ENCODE measurements around the gene RNF44.

Gene RNF44

DNA sequence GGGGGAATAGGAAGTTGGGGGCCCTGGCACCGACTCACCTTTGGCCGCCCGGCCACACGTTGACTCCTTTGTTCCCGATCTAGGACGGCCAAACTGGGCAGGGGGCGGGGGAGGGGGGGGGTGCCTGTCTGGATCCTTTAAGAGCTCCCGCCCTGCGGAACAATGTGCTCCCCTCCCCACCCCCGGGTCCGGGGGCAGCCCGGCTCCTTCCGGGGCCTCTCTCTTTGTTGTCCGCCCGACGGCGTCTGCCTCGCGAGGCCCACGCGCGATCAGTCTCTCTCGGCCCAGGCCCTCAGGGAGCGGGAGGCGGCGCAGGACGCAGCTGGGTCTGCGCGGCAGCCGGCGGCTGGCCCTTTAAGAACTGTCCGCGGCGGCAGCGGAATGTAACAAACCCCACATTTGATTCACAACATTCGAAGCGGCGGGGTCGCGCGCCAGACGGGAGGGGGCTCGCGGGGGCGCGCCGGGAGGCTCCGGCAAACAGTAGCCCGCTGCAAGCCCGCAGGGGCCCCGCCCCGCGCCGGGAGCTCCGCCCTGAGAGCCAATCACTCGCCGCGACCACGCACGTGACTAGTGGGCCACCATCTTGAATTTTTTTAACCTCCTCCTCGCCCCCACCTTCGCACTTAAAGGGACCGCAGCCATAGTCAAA, at the start of gene RNF44:
Gene RNF44 (minus strand): TSS at position 501 of the 652 bp plus-strand sequence. CDS start 4,930 bp downstream, outside the sequence.
- peak; percentile 97 for DNase-seq (ENCODE audit: low spot score)

DNA sequence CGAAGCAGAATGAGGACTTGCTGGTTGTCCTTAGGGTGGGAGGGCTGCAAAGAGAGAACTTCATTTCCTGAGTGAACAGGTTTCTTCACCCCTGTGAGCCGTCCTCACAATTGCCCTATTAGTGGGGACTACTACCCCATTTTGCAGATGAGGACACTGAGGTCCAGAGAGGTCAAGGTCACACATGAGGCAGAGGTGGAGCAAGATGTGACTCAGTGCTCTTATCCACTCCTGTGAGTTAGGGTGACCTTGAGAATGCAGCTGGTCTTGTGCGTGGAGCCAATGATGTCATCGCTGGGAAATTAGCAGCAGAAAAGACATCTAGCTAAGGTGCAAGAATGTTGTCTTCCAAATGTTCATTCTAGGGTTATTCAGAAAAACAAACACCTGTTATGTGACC, 45.9 kb upstream of the RNF44 start:
- no peak for DNase-seq (ENCODE audit: low spot score)

- no peak for DNase-seq (ENCODE audit: low spot score)
These were observed 44.2 kb upstream of the RNF44 start for GRCh38 chr5:176581361-176581760.

DNA sequence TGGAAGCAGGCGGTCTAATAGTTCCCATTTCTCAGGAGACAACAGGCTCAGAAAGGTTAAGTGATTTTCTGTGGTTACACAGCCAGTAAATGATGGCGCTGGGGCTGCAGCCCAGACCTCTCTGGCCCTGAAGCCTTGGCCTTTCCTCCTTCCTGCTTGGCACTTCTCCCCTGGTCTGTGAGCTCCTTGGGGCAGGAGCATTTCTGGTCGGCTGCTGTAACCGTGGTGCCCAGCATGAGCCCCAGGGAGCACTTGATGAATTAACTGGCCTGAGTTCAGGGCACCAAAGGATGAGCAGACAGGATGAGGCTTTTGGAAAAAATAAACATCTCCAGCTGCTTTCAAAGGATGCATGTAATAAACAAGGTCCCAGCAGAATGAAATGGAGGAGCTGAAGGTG, 42.1 kb upstream of the RNF44 start:
- DNase-seq (ENCODE audit: low spot score) = no peak

GRCh38 chr5:176578391-176578808, 41.2 kb upstream of the RNF44 start:
- DNase-seq (ENCODE audit: low spot score) = peak; percentile 75

GRCh38 chr5:176577312-176578176, 40.3 kb upstream of the RNF44 start:
- peak; percentile 22 for DNase-seq (ENCODE audit: low spot score)

- DNase-seq (ENCODE audit: low spot score) = no peak
These were observed 38.6 kb upstream of the RNF44 start for GRCh38 chr5:176575488-176576422.

DNA sequence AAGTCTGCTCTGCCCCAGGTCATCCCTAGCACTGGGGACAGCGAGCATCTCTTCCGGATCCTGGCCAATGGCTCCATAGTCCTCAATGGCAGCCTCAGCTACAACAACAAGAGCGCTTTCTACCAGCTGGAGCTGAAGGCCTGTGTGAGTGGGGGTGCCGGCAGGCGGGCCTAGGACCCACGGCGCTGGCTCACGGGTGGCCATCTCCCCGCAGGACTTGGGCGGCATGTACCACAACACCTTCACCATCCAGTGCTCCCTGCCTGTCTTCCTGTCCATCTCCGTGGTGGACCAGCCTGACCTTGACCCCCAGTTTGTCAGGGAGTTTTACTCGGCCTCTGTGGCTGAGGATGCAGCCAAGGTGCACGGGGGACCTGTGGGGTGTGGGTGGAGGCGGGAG, 37.9 kb upstream of the RNF44 start:
- no peak for DNase-seq (ENCODE audit: low spot score)

GRCh38 chr5:176574297-176574591, 37.0 kb upstream of the RNF44 start:
- DNase-seq (ENCODE audit: low spot score) = no peak

DNA sequence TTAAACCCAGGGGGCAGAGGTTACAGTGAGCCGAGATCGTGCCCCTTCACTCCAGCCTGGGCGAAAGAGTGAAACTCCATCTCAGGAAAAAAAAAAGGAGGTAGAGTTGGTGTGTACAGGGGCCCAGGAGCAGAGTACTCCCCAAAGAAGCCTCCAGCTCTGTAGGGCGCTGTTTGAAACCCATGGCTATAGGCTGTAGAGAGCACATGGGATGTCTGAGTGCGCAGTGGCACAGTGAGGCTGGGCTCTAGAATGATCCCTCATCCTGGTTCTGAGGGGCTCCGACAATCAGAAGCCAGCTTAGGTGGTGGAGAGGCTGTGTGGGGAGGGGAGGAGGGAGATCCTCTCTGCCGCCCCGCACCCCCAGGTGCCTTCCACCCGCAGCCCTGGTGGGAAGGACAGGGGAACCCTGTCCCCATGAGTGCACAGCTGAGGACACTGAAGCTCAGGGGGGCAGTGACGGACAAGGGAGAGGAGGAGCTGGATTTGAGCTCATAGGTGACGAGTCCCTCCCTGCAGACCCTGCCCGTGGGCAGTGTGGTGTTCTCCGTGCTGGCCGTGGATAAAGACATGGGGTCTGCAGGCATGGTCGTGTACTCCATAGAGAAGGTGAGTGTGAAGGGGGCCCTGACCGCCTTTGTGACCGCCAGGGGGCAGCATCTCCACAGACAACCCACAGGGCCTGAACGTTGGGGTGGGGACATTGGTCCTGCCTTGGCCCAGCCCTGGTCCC, 36.5 kb upstream of the RNF44 start:
- DNase-seq (ENCODE audit: low spot score) = peak; percentile 49

- DNase-seq (ENCODE audit: low spot score) = no peak
These were observed 32.8 kb upstream of the RNF44 start for GRCh38 chr5:176570044-176570443.

DNA sequence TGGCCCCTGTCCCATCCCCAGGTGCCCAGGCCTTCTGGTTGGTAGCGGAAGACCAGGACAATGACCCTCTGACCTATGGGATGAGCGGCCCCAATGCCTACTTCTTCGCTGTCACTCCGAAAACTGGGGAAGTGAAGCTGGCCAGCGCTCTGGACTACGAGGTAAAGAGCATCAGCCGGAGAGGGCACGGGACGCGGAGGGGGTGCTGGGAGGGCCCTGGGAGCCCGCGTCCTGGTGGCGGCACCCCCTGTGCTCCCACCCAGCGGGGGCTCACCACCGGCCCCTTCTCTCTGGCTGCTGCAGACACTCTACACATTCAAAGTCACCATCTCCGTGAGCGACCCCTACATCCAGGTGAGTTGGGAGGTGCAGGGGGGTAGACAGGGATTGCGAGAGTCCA, 31.5 kb upstream of the RNF44 start:
- DNase-seq (ENCODE audit: low spot score) = no peak

- no peak for DNase-seq (ENCODE audit: low spot score)
These were observed 28.6 kb upstream of the RNF44 start for GRCh38 chr5:176565760-176566288.

DNA sequence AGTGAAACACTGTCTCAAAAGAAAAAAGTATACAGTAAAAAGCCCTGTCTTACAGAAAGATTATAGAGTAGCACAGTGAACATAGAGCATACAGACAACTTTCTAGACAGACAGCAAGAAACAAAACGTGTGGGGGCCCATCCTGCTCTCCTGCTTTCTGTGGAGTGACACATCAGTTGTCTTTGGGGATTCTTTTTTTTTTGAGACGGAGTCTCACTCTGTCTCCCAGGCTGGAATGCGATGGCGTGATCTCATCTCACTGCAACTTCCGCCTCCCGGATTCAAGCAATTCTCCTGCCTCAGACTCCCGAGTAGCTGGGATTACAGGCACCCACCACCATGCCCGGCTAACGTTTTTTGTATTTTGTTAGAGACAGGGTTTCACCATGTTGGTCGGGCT, 26.8 kb upstream of the RNF44 start:
- DNase-seq (ENCODE audit: low spot score) = no peak

- DNase-seq (ENCODE audit: low spot score) = no peak
These were observed 25.0 kb upstream of the RNF44 start for GRCh38 chr5:176562189-176562588.

GRCh38 chr5:176561259-176561658, 24.1 kb upstream of the RNF44 start:
- no peak for DNase-seq (ENCODE audit: low spot score)

DNA sequence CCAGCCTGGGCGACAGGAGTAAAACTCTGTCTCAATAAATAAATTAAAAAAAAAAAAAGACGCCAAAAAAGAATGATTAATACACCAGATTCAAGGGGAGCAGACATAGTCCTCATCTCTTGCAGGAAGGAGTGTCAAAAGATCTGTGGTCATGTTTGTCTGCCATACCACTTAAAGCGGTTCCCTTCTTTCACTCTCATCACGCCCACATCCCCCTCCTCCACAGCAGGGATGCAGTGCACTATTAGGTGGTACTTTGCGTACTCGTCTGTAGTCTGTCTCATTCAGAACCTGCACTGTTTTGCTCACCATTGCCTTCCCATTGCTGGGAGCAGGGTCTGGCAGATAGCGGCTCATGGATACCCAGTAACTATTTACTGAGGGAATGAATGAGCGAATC, 23.2 kb upstream of the RNF44 start:
- DNase-seq (ENCODE audit: low spot score) = no peak

GRCh38 chr5:176559683-176560082, 22.5 kb upstream of the RNF44 start:
- DNase-seq (ENCODE audit: low spot score) = no peak

DNA sequence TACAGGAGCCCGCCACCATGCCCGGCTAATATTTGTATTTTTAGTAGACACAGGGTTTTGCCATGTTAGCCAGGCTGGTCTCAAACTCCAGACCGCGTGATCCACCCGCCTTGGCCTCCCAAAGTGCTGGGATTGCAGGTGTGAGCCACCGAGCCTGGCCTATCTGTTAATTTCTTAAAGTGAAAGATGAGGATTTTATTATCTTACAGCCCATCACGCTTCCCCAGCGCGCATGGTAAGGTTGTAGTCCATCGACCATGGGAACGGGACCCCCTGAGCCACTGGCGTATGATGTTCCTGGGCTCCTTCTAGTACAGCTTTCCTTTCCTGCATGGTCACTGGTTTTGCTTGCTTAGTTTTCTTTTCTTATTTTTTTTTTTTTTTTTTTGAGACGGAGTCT, 20.6 kb upstream of the RNF44 start:
- DNase-seq (ENCODE audit: low spot score) = no peak

GRCh38 chr5:176553260-176554085, 16.3 kb upstream of the RNF44 start:
- DNase-seq (ENCODE audit: low spot score) = peak; percentile 91
